NCI-H2196 (cell line): Measurements from ENCODE around the gene DXO.
"Not testable (repeated sequence)": the region's sequence is repeated elsewhere in the genome, so short reads cannot be mapped to it uniquely, and the experiment has no call there.

Experiments used
- DNase-seq: peaks from one replicate; lab custom pipeline; 2025; ENCODE audit not compliant: unreplicated experiment; lab: John Stamatoyannopoulos, UW

The DXO gene

DNA sequence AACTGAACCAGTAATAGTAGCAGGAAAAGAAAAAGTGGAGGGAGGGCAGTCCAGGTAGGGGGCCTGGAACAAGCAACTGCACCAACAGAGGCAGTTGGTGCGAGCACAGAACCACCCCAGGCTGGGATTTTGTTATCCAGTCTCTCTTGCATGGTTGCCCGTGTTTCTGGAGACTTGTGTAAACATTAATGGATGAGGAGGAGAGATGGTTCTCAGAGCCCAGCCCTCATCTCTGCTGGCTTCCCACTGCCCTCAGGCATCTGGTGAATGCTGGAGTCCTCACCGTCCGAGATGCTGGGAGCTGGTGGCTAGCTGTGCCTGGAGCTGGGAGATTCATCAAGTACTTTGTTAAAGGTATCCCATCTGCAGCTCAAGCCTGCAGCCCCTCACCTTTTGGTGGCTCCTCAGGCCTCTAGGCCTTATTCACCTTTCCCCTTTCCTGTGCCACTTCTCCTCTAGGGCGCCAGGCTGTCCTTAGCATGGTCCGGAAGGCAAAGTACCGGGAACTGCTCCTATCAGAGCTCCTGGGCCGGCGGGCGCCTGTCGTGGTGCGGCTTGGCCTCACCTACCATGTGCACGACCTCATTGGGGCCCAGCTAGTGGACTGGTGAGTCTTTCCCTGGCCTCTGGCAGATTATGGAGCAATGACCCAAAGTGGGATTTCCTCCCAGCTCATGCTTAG lies 8.4 kb upstream of the DXO start:
- not testable (repeated sequence) for DNase-seq

DNA sequence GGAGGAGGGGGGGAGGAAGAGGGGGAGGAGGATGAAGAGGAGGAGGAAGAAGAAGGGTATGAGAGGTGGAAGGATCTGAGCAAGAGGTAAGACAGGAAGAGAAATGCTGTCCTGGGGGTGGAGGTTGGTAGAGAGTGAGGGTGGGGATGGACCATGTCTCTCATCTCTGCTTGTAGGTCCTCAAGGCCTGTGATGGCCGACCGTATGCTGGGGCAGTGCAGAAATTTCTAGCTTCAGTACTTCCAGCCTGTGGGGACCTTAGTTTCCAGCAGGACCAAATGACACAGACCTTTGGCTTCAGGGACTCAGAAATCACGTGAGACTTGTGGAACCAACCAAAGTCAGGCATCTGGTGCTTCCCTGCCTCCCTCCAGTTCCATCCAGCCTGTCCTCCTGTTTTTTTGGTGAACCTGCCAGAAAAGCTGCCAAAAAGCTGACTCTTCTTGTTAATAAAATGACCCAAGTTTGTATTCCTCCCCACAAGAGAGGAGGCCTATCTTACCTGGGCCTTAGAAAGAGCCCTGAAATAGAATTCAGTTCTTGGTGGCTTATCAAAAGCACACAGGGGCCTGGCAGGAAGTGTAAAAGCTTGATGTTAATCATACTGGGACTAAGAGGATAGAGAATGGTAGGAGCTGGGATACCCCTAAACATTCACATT lies 7.4 kb upstream of the DXO start:
- DNase-seq: no peak

DNA sequence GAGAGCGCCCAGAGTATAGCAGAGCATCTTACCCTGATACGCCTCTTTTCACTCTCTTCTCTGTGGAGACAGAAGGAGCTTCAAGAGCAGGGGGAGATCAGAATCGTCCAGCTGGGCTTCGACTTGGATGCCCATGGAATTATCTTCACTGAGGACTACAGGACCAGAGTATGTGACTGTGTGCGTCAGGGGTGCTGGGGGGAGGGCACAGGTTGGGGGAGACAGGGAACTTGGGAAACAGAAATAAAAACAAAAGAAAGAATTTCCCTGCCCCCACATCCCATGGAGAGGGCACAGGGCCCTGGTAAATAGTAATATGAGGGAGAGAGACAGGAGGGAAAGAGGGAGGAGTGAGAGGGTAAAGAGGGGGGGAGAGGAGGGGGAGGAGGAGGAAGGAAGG lies 6.9 kb upstream of the DXO start:
- no peak for DNase-seq

DNA sequence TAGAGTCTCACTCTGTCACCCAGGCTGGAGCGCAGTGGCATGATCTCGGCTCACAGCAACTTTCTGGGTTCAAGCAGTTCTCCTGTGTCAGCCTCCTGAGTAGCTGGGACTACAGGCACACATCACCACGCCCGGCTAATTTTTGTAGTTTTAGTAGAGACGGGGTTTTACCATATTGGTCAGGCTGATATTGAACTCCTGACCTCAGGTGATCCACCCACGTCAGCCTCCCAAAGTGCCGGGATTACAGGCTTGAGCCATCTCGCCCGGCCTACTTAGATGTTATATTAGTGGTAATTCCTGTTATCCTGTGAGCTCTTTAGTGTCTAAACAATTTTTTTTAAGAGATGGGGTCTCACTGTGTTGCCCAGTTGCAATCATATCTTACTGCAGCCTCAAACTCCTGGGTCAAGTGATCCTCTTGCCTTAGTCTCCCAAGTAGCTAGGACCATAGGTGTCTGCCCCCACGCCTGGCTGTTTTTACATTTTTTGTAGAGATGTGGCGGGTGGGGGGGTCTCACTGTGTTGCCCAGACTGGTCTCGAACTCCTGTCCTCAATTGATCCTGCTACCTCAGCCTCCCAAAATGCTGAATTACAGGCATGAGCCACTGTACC lies 6.0 kb upstream of the DXO start:
- no peak for DNase-seq

DNA sequence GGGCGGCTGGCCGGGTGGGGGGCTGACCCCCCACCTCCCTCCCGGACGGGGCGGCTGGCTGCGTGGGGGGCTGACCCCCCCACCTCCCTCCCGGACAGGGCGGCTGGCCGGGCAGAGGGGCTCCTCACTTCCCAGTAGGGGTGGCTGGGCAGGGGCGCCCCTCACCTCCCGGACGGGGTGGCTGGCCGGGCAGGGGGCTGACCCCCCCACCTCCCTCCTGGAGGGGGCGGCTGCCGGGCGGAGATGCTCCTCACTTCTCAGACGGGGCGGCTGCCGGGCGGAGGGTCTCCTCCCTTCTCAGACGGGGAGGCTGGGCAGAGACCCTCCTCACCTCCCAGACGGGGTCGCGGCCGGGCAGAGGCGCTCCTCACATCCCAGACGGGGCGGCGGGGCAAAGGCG lies 4.1 kb upstream of the DXO start:
- DNase-seq: not testable (repeated sequence)

DNA sequence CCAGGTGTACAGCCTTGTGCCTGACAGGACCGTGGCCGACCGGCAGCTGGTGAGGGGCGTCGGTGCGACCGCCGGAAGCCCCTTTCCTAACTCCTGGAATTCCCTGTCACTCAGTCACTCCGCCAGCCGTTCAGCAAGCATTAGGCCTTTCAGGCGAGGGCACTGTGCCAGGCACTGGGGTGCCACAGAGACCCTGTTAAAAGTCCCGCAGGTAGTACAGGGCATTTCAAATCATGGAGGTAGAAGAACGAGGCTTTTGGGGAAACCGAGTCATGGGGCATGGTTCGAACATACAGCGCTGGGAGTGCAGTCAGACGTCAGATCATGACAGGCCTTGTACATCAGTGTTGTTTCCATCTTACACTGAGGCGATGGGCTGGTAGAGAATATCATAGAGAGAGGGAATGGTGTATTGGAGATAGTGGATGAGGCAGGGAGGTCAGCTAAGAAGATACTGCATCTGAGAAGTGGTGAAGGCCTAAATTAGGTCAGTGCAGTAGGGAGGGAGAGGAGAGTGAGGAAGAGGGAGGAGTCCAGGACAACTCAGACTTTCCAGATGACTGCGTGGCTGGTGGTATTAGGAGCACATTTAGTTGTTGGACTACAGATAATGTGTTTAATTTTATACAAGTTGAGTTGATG lies 892 bp upstream of the DXO start:
- no peak for DNase-seq

DNA sequence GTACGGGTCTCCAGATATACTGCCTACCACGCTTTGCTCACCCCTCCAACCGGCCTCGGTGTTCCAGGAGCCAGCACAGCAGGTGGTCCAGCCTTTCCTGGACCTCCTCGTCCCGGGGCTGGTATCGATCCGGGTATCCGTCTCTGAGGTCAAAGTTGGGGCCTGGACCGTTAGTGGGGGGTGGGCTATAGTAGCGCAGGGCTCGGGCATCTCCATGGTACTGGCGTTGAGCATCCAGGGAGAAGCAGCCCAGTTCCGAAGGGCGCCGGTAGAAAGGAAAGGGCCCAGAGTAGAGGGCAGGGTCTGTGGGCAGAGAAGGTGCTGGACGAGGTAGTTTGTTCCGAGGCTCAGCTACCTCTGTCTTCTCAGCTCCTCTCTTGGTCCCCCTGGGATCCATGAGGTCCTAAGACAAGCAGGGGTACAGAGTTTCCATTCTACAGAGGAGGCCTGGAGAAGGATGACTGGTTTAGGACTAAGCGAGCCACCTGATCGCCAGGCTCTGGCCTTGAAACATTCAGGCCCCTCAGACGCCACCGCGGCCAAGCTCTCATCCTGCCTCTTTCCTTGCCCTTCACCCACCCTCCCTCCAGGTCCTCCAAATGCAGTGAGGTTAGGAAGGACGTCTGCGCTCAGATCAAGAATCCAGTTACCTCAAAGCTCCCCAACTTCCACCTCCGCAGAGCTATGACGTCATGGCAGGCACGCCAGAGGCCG lies 502 bp downstream of the DXO start:
- no peak for DNase-seq

DNA sequence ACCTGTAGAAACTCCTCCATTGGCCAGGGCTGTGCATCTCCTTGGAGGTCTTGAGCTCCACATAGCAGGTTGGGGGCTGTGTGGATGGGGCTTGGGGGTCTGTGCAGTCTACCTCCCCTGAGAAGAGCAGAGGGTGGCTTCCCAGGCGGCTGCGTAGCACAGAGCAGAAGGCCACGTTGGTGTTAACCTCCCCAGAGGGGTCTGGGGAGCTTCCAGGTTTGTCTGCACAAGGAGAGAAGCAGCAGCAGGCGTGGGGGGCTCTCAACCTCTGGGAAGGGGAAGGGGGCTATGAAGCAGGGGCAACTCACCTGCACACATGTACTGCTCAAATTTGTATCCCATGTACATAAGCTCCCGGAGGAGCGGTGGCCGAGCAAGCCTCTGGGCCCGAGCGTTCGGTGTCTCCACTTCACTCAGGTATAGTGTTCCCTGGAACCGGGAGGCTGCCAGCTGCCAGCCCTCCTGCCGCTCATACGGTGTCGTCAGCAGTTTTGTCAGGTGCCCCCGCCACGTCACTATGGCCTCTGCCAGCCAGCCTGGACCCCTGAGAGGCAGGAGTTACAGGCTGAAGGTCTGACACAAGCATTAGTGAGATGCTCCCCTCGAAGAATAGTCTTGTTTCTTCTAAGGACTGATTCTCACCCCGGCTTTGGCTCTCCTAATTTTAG lies 1.2 kb downstream of the DXO start:
- DNase-seq: peak; percentile 61

DNA sequence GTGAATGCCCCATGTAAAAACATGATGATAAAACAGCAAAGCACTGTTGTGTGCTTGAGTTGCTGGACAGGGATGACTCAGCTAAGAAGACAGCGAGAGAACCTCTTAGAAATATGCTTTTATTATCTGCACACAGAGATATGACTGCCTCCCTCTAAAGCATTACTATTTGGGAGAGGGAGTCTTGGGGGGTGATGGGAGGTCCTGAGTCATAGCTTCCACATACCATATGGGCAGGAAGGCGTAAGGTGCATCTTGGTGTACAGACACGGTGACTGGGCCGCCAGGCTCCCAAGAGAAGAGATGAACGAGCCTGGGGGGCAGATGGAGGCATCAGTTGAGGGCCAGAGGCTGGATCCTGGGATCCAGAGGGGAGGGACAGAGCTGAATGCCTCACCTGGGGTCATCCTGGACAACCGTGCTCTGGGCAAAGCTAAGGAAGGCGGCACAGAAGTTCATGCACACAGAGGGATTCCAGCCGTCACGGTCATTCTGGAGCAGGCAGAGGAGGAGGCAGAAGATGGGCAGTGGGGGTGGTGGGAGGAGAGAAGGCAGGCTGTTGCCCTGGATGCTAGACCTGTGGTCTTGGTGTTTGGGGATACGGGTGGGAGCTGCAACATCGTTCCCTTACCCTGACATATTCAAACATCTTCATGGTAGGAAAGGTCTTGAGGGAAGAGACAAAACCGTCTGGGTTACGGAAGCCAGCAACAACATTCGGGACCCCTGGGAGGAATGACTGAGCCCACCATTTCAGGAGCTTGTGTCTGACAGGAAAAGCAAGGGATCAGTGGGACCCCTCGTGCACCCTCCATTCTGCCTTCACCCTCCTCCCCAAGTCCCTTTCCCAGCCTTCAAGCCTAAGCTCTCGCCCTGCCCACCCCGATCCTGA lies 2.0 kb downstream of the DXO start:
- no peak for DNase-seq

DNA sequence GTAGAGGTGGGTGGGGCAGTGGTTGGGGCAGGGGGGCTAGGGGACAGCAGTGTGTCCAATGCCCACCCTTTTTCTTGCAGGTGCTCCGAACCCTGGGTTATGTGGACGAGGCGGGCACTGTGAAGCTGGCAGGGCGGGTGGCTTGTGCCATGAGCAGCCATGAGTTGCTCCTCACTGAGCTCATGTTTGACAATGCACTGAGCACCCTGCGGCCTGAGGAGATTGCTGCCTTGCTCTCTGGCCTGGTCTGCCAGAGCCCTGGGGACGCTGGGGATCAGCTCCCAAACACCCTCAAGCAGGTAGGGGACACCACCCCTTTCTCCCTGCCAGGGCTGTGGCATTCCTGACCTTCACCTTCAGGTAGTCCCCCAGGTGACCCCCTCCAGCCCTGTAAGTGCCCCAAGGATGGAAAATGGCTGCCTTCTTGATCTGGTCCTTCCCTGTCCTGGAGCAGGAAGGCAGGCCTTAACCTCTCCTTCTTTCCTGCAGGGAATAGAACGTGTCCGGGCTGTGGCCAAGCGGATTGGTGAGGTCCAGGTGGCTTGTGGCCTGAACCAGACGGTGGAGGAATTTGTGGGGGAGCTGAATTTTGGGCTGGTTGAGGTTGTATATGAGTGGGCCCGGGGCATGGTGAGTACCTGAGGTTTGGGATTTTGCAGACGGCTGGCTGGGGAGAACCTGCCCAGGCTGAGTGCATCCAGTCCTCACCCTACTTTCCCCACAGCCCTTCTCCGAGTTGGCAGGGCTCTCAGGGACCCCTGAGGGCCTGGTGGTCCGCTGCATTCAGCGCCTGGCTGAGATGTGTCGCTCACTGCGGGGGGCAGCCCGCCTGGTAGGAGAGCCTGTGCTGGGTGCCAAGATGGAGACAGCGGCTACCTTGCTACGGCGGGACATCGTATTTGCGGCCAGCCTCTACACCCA lies 2.9 kb downstream of the DXO start:
- DNase-seq: no peak

DNA sequence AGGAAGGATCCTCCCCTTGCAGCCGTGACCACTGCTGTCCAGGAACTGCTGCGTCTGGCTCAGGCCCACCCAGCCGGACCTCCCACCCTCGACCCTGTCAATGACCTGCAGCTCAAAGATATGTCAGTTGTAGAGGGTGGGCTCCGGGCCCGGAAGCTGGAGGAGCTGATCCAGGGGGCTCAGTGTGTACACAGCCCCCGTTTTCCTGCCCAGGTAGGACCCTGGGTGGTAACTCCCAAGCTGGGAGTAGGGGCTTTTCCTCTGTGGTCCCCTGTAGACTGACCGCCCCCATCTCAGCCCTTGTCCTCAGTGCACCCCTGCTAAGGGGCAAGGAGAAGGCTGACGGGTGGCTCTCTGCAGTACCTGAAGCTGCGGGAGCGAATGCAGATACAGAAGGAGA lies 3.6 kb downstream of the DXO start:
- DNase-seq: no peak

DNA sequence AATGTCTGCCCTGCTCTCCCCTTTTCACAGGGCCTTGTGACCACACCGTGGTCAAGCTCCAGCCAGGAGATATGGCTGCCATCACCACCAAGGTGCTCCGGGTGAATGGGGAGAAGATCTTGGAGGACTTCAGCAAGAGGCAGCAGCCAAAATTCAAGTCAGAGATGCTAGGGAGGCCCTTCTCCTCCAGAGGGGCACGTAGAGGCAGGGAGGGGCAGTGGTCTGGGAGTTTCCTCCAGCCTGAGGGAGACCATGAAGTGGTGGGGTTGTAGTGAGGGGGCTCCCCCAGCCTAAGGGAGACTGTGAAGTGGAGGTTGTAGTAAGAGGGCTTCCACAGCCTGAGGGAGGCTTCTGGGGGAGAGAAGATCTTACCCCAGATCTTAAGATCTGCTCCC lies 4.0 kb downstream of the DXO start:
- DNase-seq: no peak

DNA sequence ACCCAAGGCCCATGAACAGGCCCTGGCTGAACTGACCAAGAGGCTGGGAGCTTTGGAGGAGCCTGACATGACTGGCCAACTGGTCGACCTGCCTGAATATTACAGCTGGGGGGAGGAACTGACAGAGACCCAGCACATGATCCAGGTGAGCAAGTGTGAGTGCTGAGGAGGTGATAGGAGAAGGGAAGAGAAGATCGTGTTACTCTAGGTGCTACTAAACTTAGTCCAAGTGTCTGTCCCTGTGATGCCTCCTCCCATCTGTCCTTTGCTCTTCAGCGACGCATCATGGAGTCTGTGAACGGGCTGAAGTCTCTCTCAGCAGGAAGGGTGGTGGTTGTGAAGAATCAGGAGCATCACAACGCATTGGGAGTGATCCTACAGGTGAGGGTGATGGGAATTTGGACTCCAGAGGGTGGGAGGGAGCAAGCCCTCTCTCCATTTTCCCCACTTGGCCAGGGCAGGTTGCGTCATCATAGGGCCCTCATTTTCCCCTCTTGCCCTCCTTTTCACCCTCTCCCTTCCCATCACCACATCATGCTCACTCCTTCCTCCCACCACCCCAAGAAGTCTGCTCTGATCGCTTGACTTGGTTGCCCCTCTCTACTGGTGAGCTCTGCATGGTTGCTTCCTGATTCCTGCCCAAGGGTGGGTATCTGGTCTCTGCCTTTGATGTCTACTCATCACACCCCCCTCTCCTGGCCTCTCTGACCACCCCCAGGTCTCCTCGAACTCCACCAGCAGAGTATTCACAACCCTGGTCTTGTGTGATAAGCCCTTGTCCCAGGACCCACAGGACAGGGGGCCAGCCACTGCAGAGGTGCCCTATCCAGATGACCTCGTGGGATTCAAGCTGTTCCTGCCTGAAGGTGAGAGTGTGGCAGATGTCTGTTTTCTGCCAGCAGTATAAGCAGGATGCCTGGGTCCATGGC lies 4.7 kb downstream of the DXO start:
- no peak for DNase-seq

DNA sequence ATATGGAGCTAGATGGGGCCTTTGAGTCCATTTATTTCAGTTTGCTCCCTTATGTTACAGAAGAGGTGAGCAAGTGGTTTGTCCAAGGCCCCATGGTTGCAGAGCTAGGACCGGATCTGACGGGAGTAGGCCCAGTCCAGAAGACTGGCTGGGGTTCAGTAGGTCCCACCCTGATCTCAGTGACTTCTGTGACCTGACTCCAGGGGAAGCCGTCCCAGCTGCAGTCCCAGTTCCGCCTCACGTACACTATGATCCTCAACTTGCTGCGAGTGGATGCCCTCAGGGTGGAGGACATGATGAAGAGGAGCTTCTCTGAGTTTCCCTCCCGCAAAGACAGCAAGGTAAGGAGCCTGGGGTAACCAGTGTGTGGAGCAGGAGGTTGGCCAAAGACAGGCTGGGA lies 5.4 kb downstream of the DXO start:
- no peak for DNase-seq

DNA sequence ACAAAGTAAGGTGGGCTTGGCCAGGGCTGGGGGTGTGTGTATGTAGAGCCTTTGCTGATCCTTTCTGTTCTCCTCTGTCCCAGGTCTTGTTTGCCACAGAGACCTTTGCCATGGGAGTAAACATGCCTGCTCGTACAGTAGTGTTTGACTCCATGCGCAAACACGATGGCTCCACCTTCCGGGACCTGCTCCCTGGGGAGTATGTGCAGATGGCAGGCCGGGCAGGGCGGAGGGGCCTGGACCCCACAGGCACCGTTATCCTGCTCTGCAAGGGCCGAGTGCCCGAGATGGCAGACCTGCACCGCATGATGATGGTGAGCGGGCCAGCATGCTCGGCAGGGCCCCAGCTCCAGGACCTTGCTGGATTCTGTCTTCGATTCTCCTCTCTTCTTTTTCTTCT lies 6.2 kb downstream of the DXO start:
- no peak for DNase-seq

DNA sequence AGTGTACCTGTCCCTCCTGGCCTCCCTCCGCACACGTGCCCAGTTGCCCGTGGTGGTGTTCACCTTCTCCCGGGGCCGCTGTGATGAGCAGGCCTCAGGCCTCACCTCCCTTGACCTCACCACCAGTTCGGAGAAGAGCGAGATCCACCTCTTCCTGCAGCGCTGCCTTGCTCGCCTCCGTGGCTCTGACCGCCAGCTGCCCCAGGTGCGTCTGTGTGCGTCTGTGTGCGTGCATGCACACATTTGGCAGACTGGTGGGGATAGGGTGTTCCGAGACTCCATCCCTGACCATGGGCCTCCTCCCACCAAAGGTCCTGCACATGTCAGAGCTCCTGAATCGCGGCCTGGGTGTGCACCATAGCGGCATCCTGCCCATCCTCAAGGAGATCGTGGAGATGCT lies 8.0 kb downstream of the DXO start:
- DNase-seq: no peak

DNA sequence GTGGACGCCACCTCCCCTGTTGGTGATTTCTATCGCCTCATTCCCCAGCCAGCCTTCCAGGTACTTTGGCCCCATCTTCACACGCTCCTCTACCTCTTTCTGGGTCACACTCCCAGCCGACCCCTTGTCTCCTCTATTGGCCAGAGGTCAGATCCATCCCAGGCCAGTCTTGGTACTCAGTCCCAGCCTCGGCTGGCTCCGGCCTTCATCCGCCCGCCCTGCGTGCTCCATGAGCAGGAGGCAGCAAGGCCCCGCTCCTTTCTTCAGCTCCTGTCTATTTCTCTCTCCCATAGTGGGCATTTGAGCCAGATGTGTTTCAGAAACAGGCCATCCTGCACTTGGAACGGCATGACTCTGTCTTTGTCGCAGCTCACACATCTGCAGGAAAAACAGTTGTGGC lies 10.3 kb downstream of the DXO start:
- DNase-seq: no peak
